ACC112 (cell line): ENCODE measurements around the gene PRICKLE1.

ENCODE experiments used
- H2AFZ ChIP-seq: fragments of 200-600 bp; sonication (generic); one replicate; pipeline ENCODE4 v1.6.0; 2017; ENCODE audit warnings: antibody characterized with exemption, low read length; ENCODE audit not compliant: unreplicated experiment
- H3K27ac ChIP-seq: fragments of 200-600 bp; sonication (generic); 2 replicates; pipeline ENCODE4 v1.5.1; 2014; ENCODE audit warnings: low read depth, mild to moderate bottlenecking, antibody characterized with exemption, low read length, moderate library complexity
- H3K27me3 ChIP-seq: fragments of 200-600 bp; sonication (generic); 2 replicates; pipeline ENCODE4 v1.6.1; 2014; ENCODE audit warnings: mild to moderate bottlenecking, antibody characterized with exemption, low read length, moderate library complexity, mixed read lengths; ENCODE audit not compliant: insufficient read depth
- H3K36me3 ChIP-seq: fragments of 200-600 bp; sonication (generic); 2 replicates; pipeline ENCODE4 v1.6.1; 2016; ENCODE audit warnings: mild to moderate bottlenecking, antibody characterized with exemption, low read length, moderate library complexity, mixed read lengths; ENCODE audit not compliant: insufficient read depth
- H3K4me1 ChIP-seq: fragments of 200-600 bp; sonication (generic); one replicate; pipeline ENCODE4 v1.6.1; 2016; ENCODE audit warnings: low read length, mixed read lengths; ENCODE audit not compliant: insufficient read depth, unreplicated experiment, control insufficient read depth
- H3K4me3 ChIP-seq: fragments of 200-600 bp; sonication (generic); 2 replicates; pipeline ENCODE4 v1.5.1; 2014; ENCODE audit warnings: mild to moderate bottlenecking, low read depth, low read length
- H3K79me2 ChIP-seq: fragments of 200-600 bp; sonication (generic); one replicate; pipeline ENCODE4 v1.6.0; 2016; ENCODE audit warnings: low read length; ENCODE audit not compliant: control insufficient read depth, unreplicated experiment, insufficient read depth

The PRICKLE1 gene

DNA sequence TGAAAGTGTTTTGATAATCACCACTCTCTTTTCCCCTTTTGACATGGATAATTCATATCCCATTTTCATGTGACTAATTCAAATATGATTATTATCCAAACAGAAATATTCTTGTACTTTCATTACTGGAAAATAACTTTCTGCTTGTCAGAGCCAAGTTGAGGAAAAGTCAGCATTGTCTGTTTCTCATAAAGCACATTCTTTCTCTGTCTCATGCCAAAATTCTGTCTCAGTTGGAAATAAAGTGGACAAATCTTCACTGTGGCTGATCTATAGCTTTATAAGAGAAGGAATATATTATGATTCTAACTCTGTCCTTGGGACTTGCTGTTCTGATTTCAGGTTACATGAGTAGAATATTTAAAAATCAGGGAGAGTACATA, 22.7 kb upstream of the PRICKLE1 start:
- Histone ChIP-seq H3K4me1 (no peaks in the 10 kb centered on the region), H3K4me3 (no peak overlapping the region), H3K79me2 (no peaks in the 10 kb centered on the region), H3K27ac (no peak overlapping the region), H3K36me3 (no peaks in the 10 kb centered on the region), H2AFZ (no peak overlapping the region), H3K27me3 (peaks cover 3% of the 10 kb centered on the region; the same call in 1 of the 2 replicates)

- Histone ChIP-seq H2AFZ (no peak overlapping the region), H3K79me2 (no peaks in the 10 kb centered on the region), H3K27me3 (peaks cover 5% of the 10 kb centered on the region; the same call in 1 of the 2 replicates), H3K36me3 (no peaks in the 10 kb centered on the region), H3K4me3 (no peak overlapping the region), H3K4me1 (no peaks in the 10 kb centered on the region), H3K27ac (no peak overlapping the region)
Observed at GRCh38 chr12:42611571-42612230, 22.2 kb upstream of the PRICKLE1 start.

DNA sequence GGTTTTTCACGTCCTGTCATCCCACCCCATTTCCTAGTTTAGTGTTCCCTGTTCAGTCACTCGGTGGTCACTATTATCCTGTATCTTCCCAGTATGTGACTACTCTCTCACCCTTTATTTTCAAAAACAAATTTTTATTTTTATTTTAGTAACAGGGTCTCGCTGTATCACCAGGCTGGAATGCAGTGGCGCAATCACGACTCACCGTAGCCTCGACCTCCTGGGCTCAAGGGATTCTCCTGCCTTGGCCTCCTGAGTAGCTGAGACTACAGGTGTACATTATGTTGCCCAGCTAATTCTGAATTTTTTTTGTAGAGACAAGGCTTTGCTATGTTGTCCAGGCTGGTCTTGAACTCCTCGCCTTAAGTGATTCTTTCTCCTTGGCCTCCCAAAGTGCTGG, 20.1 kb upstream of the PRICKLE1 start:
- Histone ChIP-seq H3K27ac (no peak overlapping the region), H2AFZ (no peak overlapping the region), H3K27me3 (peaks cover 5% of the 10 kb centered on the region; the same call in 1 of the 2 replicates), H3K4me3 (no peak overlapping the region), H3K36me3 (no peaks in the 10 kb centered on the region), H3K4me1 (no peaks in the 10 kb centered on the region), H3K79me2 (no peaks in the 10 kb centered on the region)

DNA sequence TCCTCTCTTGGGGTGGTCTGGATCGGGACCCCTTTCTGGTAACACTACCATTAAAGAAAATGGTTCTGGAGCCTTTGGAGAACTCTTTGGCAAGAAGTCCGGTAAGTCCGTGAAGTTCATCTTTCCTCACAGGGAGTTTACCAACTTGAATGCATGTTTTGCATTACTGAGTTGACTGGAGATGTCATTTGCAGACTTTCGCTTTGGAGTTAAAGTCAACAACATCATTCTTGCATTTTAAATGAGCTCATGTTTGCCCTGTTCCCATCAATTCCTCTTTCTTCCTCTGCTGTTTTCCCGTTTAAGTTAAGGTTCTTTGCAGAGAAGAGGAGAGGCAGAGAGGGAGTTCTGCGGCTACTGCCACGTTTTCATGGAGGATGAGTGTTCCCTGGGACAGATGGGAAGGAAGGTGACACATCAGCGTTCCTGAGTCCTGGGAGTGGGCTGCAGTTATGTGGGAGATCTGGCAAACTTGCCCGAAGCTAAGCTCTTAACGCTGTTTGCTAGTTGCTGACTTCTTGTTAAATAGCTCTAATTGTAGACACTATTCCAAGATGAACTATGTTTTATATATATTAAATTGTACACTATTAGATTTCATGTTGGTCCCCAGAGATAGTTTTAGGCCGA, 18.8 kb upstream of the PRICKLE1 start:
- Histone ChIP-seq H3K27ac (no peak overlapping the region), H3K4me3 (no peak overlapping the region), H3K36me3 (no peaks in the 10 kb centered on the region), H3K4me1 (no peaks in the 10 kb centered on the region), H2AFZ (no peak overlapping the region), H3K79me2 (no peaks in the 10 kb centered on the region), H3K27me3 (peaks cover 6% of the 10 kb centered on the region; the same call in 1 of the 2 replicates)

DNA sequence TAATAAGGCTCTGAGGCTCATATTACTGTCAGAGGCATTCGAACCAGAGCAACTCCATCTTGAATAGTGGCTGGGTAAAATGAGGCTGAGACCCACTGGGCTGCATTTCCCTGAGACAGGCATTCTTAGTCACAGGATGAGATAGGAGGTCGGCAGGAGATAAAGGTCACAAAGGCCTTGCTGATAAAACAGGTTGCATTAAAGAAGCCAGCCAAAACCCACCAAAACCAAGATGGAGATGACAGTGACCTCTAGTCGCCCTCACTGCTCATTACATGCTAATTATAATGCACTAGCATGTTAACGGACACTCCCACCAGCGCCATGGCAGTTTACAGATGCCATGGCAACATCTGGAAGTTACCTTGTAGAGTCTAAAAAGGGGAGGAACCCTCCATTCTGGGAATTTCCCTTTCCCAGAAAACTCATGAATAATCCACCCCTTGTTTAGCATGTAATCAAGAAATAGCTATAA, 18.1 kb upstream of the PRICKLE1 start:
- H3K79me2 ChIP-seq = no peaks in the 10 kb centered on the region
- H3K27ac ChIP-seq = no peak overlapping the region
- H2AFZ ChIP-seq = no peak overlapping the region
- no peak overlapping the region for H3K4me3 ChIP-seq
- peaks cover 12% of the 10 kb centered on the region; the same call in 1 of the 2 replicates for H3K27me3 ChIP-seq
- no peaks in the 10 kb centered on the region for H3K36me3 ChIP-seq
- H3K4me1 ChIP-seq = no peaks in the 10 kb centered on the region

DNA sequence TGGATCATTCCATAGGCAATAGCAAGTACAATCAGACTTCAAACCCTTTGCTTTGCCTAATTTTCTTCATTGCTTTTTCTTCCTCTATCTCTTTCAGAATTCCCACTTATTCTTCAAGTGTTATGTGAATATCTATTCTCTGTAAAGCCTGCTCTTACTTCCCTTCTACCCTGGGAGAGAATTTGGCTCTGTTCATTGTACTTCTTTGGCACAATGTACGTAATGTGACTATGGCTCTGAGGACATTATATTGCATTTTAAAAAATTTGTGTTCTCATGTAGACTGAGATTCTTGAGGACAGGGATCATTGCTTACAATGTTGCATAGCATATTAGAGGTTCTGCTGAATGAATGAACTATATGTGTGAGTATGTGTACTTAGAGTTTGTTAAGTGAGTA, 16.9 kb upstream of the PRICKLE1 start:
- no peaks in the 10 kb centered on the region for H3K4me1 ChIP-seq
- no peak overlapping the region for H3K27ac ChIP-seq
- H3K27me3 ChIP-seq = peaks cover 16% of the 10 kb centered on the region; the same call in 1 of the 2 replicates
- H3K36me3 ChIP-seq = no peaks in the 10 kb centered on the region
- H2AFZ ChIP-seq = no peak overlapping the region
- no peaks in the 10 kb centered on the region for H3K79me2 ChIP-seq
- H3K4me3 ChIP-seq = no peak overlapping the region

DNA sequence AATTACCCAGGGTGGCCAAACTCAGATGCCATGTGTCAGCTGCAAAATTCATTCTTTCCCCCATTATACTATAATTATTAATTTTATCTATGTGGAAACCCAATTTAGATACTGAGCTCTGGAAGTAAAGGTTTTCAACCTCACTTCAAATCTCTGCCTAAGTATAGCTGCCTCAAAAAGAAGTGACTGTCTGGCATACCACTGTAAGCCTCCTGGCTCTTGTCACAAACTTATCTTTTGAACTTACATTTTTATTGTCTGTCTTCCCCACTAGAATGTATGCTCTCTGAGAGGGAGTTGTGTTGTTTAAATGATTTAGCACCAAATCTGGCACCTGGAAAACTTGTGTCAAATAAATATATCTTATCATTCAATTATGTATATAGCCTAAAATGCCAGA, 16.1 kb upstream of the PRICKLE1 start:
- Histone ChIP-seq H3K4me1 (no peaks in the 10 kb centered on the region), H2AFZ (no peak overlapping the region), H3K27me3 (peaks cover 17% of the 10 kb centered on the region; the same call in 1 of the 2 replicates), H3K27ac (no peak overlapping the region), H3K36me3 (no peaks in the 10 kb centered on the region), H3K79me2 (no peaks in the 10 kb centered on the region), H3K4me3 (no peak overlapping the region)

GRCh38 chr12:42603246-42603990, 13.9 kb upstream of the PRICKLE1 start:
- Histone ChIP-seq H3K36me3 (no peaks in the 10 kb centered on the region), H3K79me2 (no peaks in the 10 kb centered on the region), H3K4me1 (no peaks in the 10 kb centered on the region), H2AFZ (no peak overlapping the region), H3K27ac (no peak overlapping the region), H3K27me3 (peaks cover 21% of the 10 kb centered on the region; the same call in 1 of the 2 replicates), H3K4me3 (no peak overlapping the region)

DNA sequence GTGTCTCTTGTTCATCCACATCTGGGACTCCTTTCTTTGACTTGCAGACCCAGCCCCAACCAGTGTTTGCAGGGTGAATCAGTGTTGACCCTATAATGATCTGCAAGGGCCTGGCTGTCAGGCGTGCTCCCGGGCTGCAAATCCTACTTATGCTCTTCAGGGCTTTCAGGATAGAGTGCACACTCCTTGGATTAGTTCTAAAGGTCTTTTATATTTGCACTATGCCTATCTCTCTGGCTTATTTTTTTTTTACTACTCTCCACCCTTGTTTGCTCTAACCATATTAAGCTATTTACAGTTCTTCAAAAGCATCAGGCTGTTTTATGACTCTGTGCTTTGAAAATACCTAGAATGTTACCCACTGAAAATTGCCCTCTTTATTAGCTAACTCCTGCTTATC, 4.3 kb upstream of the PRICKLE1 start:
- Histone ChIP-seq H2AFZ (no peak overlapping the region), H3K36me3 (no peaks in the 10 kb centered on the region), H3K4me1 (peaks cover 5% of the 10 kb centered on the region), H3K4me3 (no peak overlapping the region), H3K27ac (no peak overlapping the region), H3K27me3 (peaks cover 53% of the 10 kb centered on the region), H3K79me2 (no peaks in the 10 kb centered on the region)

DNA sequence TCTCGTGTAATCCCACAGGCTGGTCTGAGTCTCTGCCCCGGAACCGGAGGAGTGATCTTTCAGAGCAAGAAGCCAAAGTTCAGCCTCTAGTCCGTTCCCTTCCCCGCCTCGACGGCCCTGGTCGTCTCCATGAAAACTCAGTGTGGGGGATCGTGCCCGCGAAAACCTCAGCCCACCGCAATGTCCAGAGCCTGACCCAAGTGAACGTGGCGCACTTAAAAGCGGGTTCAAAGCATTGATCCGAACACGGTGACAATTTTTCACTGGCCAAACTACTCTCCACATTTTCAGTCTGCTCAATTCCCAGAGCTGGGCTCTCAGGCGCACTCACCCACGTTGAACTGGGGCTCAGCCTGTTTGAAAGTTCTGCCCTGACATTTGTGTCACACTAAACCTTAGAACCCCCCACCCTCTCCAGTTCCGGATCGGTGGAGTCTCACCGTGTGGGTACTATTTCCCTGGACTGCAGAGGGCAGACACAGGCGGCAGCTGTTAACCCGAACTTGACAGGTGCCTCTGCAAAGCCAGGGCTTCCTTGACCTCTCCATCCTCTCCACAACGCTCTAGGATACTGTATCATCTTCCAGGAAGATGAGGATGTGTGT, 886 bp upstream of the PRICKLE1 start:
- no peak overlapping the region for H3K27ac ChIP-seq
- H2AFZ ChIP-seq = peak overlapping the region; percentile 69
- peak overlapping the region; percentile 74 for H3K4me3 ChIP-seq
- no peaks in the 10 kb centered on the region for H3K79me2 ChIP-seq
- H3K4me1 ChIP-seq = peaks cover 5% of the 10 kb centered on the region
- no peaks in the 10 kb centered on the region for H3K36me3 ChIP-seq
- H3K27me3 ChIP-seq = peaks cover 56% of the 10 kb centered on the region
